Endodermal cell (in vitro differentiated cells): Measurements from ENCODE around the gene FAM219B. TPM values are rescaled to one million over a fixed set of nuclear protein-coding genes. Genes with fewer than 3 reads are reported as not detected.
A peak's percentile ranks its signal among the peaks of the same experiment; 100 is the strongest.

ENCODE experiments used
- DNase-seq: peaks from one replicate; pipeline ENCODE4 v3.0.0-alpha.2; 2017
- H3K27ac ChIP-seq: 2 replicates; pipeline ENCODE4 v1.5.1; 2013; ENCODE audit warnings: mild to moderate bottlenecking, low read depth, low read length, moderate library complexity
- H3K27me3 ChIP-seq: 2 replicates; pipeline ENCODE4 v1.6.1; 2013; ENCODE audit warnings: mild to moderate bottlenecking, low read length, moderate library complexity; ENCODE audit not compliant: insufficient read depth, control insufficient read depth, poor library complexity, severe bottlenecking
- H3K36me3 ChIP-seq: 2 replicates; pipeline ENCODE4 v1.7.0; 2013; ENCODE audit warnings: mild to moderate bottlenecking, low read length, moderate library complexity; ENCODE audit not compliant: control insufficient read depth, insufficient read depth
- H3K4me1 ChIP-seq: one replicate; pipeline ENCODE4 v1.7.0; 2013; ENCODE audit warnings: low read length; ENCODE audit not compliant: control insufficient read depth, insufficient read depth
- H3K4me3 ChIP-seq: 2 replicates; pipeline ENCODE4 v1.5.1; 2013; ENCODE audit warnings: mild to moderate bottlenecking, low read length, moderate library complexity
- H3K9ac ChIP-seq: 2 replicates; pipeline ENCODE4 v1.6.1; 2013; ENCODE audit warnings: mild to moderate bottlenecking, low read length, moderate library complexity; ENCODE audit not compliant: poor library complexity, severe bottlenecking; ENCODE audit errors: extremely low read depth
- H3K9me3 ChIP-seq: 2 replicates; pipeline ENCODE4 v1.6.1; 2013; ENCODE audit warnings: mild to moderate bottlenecking, low read length, moderate library complexity; ENCODE audit not compliant: control insufficient read depth
- H3K27ac Mint-ChIP-seq: 2 replicates; pipeline ENCODE4 v1.8.0; 2020; ENCODE audit warnings: mixed read lengths
- H3K27me3 Mint-ChIP-seq: 2 replicates; pipeline ENCODE4 v1.8.0; 2021; ENCODE audit warnings: mild to moderate bottlenecking, mixed read lengths; ENCODE audit not compliant: insufficient read depth
- H3K36me3 Mint-ChIP-seq: 2 replicates; pipeline ENCODE4 v1.8.0; 2020; ENCODE audit warnings: low read depth, mixed read lengths
- H3K4me1 Mint-ChIP-seq: 2 replicates; pipeline ENCODE4 v1.8.0; 2020; ENCODE audit warnings: mixed read lengths
- H3K4me3 Mint-ChIP-seq: 2 replicates; pipeline ENCODE4 v1.8.0; 2020; ENCODE audit warnings: mild to moderate bottlenecking, moderate library complexity, mixed read lengths
- H3K9me3 Mint-ChIP-seq: 2 replicates; pipeline ENCODE4 v1.8.0; 2020; ENCODE audit warnings: mild to moderate bottlenecking, mixed read lengths
- CTCF ChIP-seq: fragments of 200-600 bp; sonication (generic); conservative IDR thresholded peaks from 2 replicates; pipeline ENCODE4 v1.5.0; 2021; ENCODE audit warnings: antibody characterized with exemption, mild to moderate bottlenecking
- WGBS, 2 experiments: methylation state at CpG; one replicate each; pipeline versions ENCODE4 v1.1.5 to v1.1.7; 2013; ENCODE audit warnings: missing lambda C conversion rate in 2 of 2, mixed read lengths in 1 of 2; ENCODE audit not compliant: insufficient coverage in 1 of 2, insufficient read length in 1 of 2; 5-methylcytosine and 5-hydroxymethylcytosine counted together
- total RNA-seq, 2 donors: library from RNA; stranded (reverse); fragmentation: NEBNext Ultra II Directional in 1 of 2; extraction: Animal tissue kit (Norgen Biotek cat#: 25700) in 1 of 2; gene quantifications; 2 replicates in 1 of 2; 3 replicates in 1 of 2; pipeline ENCODE4 v1.2.1, GENCODE V29; 2021

FAM219B gene
- total RNA-seq, 2 donors from 2014 or later, result 109 to 112 TPM

- no peak for DNase-seq
- peak overlapping the region; percentile 86 for H3K4me3 ChIP-seq
- Mint-ChIP-seq H3K9me3 (no peaks in the 10 kb centered on the region), H3K27ac (no peak overlapping the region), H3K4me3 (peak overlapping the region; percentile 63), H3K36me3 (no peaks in the 10 kb centered on the region), H3K27me3 (peaks cover 48% of the 10 kb centered on the region), H3K4me1 (peaks cover 35% of the 10 kb centered on the region)
- no peaks in the 10 kb centered on the region for H3K9me3 ChIP-seq
- 63 to 74% methylated on average over 5 to 8 of the region's 8 CpGs for WGBS, 2 experiments
- peak overlapping the region; percentile 34 for H3K9ac ChIP-seq
- peaks cover 41% of the 10 kb centered on the region for H3K27me3 ChIP-seq
- H3K4me1 ChIP-seq, result peaks cover 12% of the 10 kb centered on the region
- H3K36me3 ChIP-seq, result no peaks in the 10 kb centered on the region
- no peak for TF ChIP-seq CTCF
- no peak overlapping the region for H3K27ac ChIP-seq
Observed at GRCh38 chr15:74955017-74955416, 48.4 kb upstream of the FAM219B start.

GRCh38 chr15:74954515-74954914, 47.9 kb upstream of the FAM219B start:
- no peak overlapping the region for H3K27ac ChIP-seq
- no peak overlapping the region for H3K27ac Mint-ChIP-seq
- H3K4me3 ChIP-seq, result peak overlapping the region; percentile 86
- no peaks in the 10 kb centered on the region for H3K36me3 ChIP-seq
- peaks cover 36% of the 10 kb centered on the region for H3K27me3 ChIP-seq
- TF ChIP-seq CTCF, result no peak
- H3K4me3 Mint-ChIP-seq, result peak overlapping the region; percentile 63
- no peaks in the 10 kb centered on the region for H3K9me3 Mint-ChIP-seq
- H3K4me1 ChIP-seq, result peaks cover 12% of the 10 kb centered on the region
- no peaks in the 10 kb centered on the region for H3K9me3 ChIP-seq
- peaks cover 43% of the 10 kb centered on the region for H3K27me3 Mint-ChIP-seq
- DNase-seq, result peak; percentile 70
- H3K36me3 Mint-ChIP-seq, result no peaks in the 10 kb centered on the region
- H3K4me1 Mint-ChIP-seq, result peaks cover 36% of the 10 kb centered on the region
- no peak overlapping the region for H3K9ac ChIP-seq

- H3K36me3 ChIP-seq, result no peaks in the 10 kb centered on the region
- Mint-ChIP-seq H3K27me3 (peaks cover 17% of the 10 kb centered on the region), H3K9me3 (no peaks in the 10 kb centered on the region), H3K27ac (peak overlapping the region; percentile 62), H3K4me3 (no peak overlapping the region), H3K4me1 (peaks cover 31% of the 10 kb centered on the region), H3K36me3 (no peaks in the 10 kb centered on the region)
- no peak for TF ChIP-seq CTCF
- DNase-seq, result peak; percentile 47
- no peak overlapping the region for H3K4me3 ChIP-seq
- no peak overlapping the region for H3K9ac ChIP-seq
- H3K9me3 ChIP-seq, result no peaks in the 10 kb centered on the region
- peaks cover 12% of the 10 kb centered on the region for H3K4me1 ChIP-seq
- peaks cover 8% of the 10 kb centered on the region for H3K27me3 ChIP-seq
- WGBS, 2 experiments, result 64 to 81% methylated on average over 3 of the region's 3 CpGs
- no peak overlapping the region for H3K27ac ChIP-seq
Observed at GRCh38 chr15:74951006-74951405, 44.4 kb upstream of the FAM219B start.
